HG03196 (cell line): Measurements from ENCODE around the gene MAST4.
"Not testable (repeated sequence)": the region's sequence is repeated elsewhere in the genome, so short reads cannot be mapped to it uniquely, and the experiment has no call there.

Source experiments
- ATAC-seq: cut with Tn5 transposase; IDR thresholded peaks from one replicate; pipeline ENCODE4 v1.9.1; 2021; ENCODE audit not compliant: unreplicated experiment

Gene MAST4

GRCh38 chr5:66805514-66806430, 209.6 kb downstream of the MAST4 start:
- ATAC-seq: no peak

DNA sequence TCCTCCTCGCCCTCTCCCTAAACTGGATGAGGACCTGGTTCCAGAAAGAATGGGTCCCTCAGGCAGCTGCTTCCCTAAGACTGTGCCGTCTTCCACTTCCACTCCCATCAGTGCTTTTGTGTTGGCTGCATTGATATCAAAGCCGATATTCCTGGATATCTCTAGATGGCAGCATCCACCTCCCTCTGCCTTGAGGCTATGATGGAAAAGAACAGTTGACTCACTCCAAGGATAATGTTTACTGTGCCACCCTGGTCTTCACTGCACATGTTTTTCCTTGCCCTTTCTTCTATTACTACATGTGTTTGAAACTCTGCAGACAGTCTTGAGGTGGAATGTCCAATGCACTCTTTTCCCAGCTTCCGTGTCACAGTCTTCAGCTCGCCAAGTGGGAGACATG, 211.6 kb downstream of the MAST4 start:
- ATAC-seq: no peak

- ATAC-seq: no peak
Observed at GRCh38 chr5:66808663-66809062, 212.5 kb downstream of the MAST4 start.

DNA sequence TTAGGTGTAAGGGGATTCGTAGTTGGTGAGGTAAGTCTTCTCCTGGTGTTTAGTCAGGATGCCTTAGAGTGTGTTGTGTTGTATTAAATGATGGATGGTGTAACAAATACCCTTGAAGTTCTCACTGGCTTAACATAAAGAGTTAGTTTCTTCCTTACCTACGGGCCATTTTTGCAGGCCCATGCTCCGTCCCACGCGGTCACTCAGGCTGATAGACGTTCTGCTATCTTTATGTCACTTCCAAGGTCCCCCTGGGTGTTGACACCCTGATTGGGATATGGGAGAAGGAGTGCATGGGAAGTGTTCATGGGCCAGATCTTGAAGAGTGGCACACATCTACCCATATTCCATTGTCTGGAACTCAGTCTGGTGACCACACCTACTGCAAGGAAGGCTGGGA, 214.0 kb downstream of the MAST4 start:
- ATAC-seq: no peak

- no peak for ATAC-seq
Observed at GRCh38 chr5:66810848-66811261, 214.7 kb downstream of the MAST4 start.

DNA sequence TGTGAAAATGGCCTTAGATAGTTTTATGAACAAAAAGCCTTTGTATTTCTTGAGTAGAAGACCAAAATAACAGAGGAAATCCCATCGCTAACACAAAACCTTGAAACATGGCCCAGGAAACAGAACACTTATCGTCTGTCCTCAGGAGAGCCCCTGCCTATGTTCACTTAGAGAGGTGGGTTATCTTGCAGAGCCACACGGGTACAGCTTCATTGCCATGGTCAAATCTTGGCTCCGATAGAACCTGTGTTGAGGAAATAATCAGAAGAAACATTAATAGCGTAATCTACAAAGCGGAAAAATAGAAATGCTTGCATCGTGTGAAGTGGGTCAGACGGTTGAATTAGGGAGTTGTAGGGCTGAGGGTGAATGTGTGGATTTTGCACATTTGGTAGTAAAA, 216.1 kb downstream of the MAST4 start:
- no peak for ATAC-seq

- no peak for ATAC-seq
Observed at GRCh38 chr5:66813306-66813705, 217.1 kb downstream of the MAST4 start.

DNA sequence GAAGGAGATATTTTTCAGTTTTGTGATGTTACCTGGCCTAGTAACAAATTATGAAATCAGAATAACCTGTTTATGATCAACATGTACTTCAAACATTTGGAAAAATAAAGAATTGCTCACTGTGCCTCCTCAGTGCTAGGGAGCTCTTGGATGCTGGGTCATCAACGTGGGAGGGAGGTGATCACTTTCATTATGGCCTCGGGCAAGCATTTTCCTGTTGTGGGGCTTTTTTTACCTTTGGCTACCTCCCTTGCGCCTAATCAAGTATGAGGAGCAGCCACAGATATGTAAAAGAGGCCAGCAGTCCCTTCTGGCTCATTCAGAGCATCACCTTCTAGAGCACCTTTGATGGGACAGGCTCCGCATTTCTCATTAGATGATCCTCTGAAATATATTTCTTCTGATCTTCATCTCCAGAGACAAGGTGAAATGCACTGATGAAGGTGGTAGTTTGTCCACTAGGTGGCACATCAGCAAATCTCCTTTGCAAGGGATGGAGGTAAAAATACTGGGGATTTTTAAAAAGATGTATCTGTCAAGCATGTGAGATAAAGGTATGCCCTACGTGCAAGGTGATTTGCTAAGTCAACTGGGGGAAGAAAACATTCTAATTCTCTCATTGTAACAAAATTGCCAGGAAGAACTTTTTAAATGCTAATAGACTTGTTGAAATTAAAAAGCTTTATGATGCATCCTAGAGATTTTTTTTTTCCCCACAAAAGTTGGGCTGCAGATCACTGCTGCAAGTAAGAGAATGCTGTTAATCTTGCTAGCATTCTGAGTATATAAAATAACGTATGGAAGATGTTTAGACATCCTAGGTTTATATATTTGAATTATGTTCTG, 218.2 kb downstream of the MAST4 start:
- no peak for ATAC-seq

- ATAC-seq: no peak
Observed at GRCh38 chr5:66818304-66818934, 222.2 kb downstream of the MAST4 start.

GRCh38 chr5:66818935-66819328, 222.7 kb downstream of the MAST4 start:
- no peak for ATAC-seq

GRCh38 chr5:66820630-66821207, 224.5 kb downstream of the MAST4 start:
- ATAC-seq: no peak

GRCh38 chr5:66821688-66822429, 225.7 kb downstream of the MAST4 start:
- ATAC-seq: no peak

GRCh38 chr5:66822906-66823305, 226.7 kb downstream of the MAST4 start:
- not testable (repeated sequence) for ATAC-seq

GRCh38 chr5:66824476-66824875, 228.3 kb downstream of the MAST4 start:
- no peak for ATAC-seq

- ATAC-seq: no peak
Observed at GRCh38 chr5:66826263-66826662, 230.1 kb downstream of the MAST4 start.

DNA sequence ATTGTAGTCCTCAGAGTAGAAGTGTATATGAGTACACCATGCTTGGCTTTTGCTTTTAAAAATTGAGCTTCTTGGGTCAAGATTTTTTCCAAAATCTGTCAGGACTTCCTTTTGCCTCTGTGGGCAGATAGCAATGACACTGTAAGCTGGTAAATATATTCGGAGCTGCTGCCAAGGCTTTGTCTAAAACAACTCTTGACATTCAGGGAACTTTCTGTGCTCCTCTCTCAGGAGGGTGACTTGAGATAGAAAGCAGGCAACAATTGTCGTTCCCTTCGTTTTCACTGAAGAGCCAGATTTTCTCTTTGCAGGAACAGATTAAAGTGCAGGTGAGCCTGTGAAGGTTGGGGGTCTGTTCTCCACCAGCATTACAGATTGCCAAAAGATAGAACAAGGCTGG, 230.5 kb downstream of the MAST4 start:
- no peak for ATAC-seq

DNA sequence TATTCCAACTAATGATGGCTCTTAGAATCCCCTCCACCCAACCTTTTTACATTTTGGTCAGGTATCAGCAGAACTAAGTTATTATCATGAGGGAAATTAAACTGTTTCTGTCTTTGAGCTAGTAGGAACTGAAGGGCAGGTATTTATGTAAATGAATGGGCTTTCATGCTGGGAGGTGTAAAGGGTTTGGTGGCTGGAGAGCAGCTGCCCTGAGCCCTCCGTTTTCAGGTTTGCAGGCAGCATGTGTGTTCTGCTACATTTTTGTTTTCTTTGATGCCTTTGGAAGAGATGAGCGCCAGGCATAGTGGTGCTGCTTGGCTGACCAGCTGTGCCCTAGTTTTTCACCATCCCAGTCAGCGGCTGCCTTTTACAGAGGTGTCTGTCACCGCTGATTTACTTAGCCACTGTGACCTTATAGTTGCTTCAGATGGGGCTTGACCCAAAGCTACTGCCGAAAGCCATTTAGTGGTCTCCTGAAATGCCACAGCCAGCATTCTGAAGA, 231.9 kb downstream of the MAST4 start:
- no peak for ATAC-seq

DNA sequence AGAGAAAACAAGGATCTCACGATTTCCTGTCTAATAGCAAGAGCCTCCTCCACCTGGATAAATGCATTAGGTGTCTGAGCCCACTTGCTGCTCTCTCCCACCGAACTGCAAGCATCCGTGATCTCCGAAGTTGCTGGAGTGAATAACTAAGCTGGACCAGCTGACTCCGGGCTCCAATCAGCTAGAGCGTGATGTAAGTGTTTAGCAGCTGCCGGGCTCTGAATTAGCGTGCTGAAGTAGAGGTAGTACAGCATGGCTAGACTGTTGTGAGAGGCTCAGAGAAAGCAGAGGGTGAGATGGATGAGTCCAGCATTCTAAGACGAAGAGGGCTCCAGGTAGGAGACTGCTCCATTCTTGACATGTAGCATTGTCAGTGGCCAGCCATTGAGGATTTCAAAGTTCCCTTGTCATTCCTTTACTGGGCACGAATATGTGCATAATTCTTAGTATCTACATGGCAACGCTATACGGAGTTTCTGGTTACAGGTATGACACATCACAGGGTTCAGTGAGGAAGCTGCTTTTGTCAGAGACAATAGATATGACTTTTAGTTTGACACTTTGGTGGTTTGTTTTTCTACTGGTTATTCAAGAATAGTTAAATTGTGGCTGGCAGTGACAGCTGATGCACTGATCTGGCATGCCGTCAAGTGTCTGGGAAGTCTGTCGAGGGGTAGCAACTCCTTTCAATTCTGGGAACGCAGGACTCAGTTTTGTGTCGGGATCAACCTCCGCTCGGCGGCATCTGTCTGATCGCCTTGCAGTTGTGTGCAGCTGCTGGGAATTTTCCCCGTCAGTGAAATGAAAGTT, 232.6 kb downstream of the MAST4 start:
- peak; percentile 51 for ATAC-seq

GRCh38 chr5:66829358-66829674, 233.1 kb downstream of the MAST4 start:
- ATAC-seq: no peak

- no peak for ATAC-seq
Observed at GRCh38 chr5:66829826-66830225, 233.6 kb downstream of the MAST4 start.
